22Rv1 (cell line): ENCODE results near the gene TM2D1.
A peak's percentile ranks its signal among the peaks of the same experiment; 100 is the strongest.

Source experiments
- H3K27ac ChIP-seq: fragments of 450-650 bp; 2 replicates; pipeline ENCODE4 v1.5.1; 2017
- ZFX ChIP-seq: fragments of 450-650 bp; IDR thresholded peaks from 2 replicates; pipeline ENCODE4 v1.6.1; 2017; ENCODE audit warnings: antibody characterized with exemption, borderline replicate concordance
- TF ChIP-seq, protein P1 (sequence below): fragments of 450-650 bp; IDR thresholded peaks from 2 replicates; pipeline ENCODE4 v1.5.1; 2017; ENCODE audit warnings: mild to moderate bottlenecking

TM2D1 gene

GRCh38 chr1:61709908-61710289, 15.0 kb downstream of the TM2D1 start:
- TF ChIP-seq, protein P1, sequence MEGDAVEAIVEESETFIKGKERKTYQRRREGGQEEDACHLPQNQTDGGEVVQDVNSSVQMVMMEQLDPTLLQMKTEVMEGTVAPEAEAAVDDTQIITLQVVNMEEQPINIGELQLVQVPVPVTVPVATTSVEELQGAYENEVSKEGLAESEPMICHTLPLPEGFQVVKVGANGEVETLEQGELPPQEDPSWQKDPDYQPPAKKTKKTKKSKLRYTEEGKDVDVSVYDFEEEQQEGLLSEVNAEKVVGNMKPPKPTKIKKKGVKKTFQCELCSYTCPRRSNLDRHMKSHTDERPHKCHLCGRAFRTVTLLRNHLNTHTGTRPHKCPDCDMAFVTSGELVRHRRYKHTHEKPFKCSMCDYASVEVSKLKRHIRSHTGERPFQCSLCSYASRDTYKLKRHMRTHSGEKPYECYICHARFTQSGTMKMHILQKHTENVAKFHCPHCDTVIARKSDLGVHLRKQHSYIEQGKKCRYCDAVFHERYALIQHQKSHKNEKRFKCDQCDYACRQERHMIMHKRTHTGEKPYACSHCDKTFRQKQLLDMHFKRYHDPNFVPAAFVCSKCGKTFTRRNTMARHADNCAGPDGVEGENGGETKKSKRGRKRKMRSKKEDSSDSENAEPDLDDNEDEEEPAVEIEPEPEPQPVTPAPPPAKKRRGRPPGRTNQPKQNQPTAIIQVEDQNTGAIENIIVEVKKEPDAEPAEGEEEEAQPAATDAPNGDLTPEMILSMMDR: no peak
- TF ChIP-seq ZFX: no peak
- H3K27ac ChIP-seq: no peak overlapping the region

DNA sequence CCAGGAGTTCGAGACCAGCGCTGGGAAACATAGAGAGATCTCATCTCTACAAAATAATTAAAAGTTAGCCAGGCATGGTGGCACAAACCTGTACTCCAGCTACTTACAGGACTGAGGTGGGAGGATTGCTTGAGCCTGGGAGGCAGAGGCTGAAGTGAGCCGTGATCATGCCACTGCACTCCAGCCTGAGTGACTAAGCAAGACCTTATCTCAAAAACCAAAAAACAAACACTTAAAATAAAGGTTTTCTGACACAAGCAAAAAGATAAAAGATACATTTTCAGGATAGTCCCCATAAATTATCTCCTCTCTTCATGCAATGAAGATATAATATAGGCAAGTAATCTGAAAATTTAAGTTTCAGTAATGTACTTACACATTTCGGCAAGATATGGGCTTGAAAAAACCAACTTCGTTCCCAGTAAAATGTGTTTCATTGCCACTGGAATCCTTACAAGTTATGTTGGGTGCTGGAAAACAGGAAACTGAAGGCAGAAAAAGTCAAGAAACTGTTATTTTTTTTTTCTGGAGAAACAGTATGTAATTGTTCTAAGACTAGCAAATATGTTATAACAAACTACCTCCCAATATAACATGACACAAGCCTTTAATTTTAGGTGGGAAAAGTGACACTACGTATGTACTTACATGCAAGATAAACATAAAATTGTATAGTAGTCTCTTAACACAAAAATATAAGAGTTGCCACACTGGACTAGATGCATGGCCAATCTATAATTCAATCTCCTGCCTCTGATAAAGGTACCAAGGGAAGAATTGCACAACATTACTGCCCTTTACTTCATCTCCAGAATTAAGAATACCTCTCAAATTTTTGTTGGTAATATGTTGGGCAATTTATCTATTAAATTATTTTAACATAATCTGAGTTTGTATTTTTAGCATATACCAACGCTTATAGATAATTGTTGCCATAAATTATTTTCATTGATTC, 15.7 kb downstream of the TM2D1 start:
- no peak for TF ChIP-seq ZFX
- TF ChIP-seq, protein P1: no peak
- H3K27ac ChIP-seq: no peak overlapping the region

DNA sequence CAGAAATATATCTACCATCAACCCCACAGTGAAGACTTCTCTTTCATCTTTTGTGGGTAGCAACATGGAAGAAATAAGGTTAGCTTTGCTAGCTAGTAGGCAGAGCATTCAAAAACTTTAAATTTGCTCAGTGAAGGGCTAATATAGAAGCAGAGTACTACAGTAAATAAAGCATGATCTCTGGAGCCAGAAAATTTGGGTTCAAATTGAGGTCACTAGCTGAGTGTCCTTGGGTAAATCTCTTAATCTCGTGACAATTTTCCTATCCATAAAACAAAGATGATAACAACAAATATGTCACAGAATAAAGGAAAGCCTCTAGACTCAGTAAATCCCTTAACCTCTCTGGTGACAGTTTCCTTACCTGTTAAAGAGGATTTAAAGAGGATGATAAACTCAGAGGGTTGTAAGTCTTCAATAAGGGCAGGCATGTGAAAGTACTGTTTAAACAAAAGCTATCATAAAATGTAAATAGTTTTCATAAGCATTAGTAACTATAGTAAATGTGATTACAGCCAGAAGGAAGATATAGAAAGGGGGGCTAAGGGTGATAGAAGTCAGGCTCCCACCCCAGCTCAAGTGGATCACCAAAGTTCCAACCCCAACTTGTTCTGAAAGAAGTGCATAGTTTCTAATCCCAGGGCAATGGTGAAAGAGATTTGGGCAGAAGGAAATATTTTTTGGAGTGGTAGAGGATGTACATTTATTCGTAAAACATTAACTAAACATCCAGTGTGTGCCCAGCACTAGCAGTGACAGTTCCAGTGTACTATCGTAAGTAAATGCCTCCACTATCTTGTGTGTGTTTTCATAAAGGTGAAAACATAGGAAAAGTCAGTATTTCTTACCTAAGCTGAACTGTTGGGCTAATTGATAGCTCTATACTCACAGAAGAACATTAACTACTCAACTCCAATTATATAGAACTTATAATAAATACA, 24.8 kb downstream of the TM2D1 start:
- TF ChIP-seq, protein P1: no peak
- TF ChIP-seq ZFX: no peak
- peak overlapping the region; percentile 58 for H3K27ac ChIP-seq

- H3K27ac ChIP-seq: peak overlapping the region; percentile 53
- TF ChIP-seq, protein P1: no peak
- TF ChIP-seq ZFX: no peak
Observed at GRCh38 chr1:61692155-61692800, 32.7 kb downstream of the TM2D1 start.

DNA sequence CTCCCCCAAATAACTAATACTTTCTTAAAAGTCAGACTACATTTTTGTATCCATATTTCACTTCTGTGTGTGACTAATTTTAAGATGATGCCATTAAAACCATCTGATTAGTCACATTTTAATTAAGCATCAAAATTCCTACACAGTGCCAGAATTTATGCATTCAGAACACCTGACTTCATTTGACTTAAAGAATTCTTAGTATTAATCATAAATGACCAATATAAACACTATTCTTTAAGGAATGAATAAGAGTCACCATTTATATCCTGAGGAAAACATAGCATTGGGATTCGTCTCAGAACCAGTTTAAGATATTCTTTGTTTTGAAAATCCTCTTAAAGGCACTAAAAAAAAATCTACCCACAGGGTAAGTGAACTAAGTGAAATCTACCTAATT, 37.0 kb downstream of the TM2D1 start:
- H3K27ac ChIP-seq: no peak overlapping the region
- no peak for TF ChIP-seq ZFX
- TF ChIP-seq, protein P1: no peak

GRCh38 chr1:61682891-61683290, 42.0 kb downstream of the TM2D1 start:
- TF ChIP-seq, protein P1: no peak
- TF ChIP-seq ZFX: no peak
- no peak overlapping the region for H3K27ac ChIP-seq
